ENCODE measurements around the gene TP53TG5. TPM values are rescaled to one million over a fixed set of nuclear protein-coding genes. Genes with fewer than 3 reads are reported as not detected.

The TP53TG5 gene
- total and polyA plus RNA-seq, 10 of the 15 experiments (the other 5 are each of a cell fraction or from before 2014, with no cell fraction given): 0.24 TPM; not detected in 9

DNA sequence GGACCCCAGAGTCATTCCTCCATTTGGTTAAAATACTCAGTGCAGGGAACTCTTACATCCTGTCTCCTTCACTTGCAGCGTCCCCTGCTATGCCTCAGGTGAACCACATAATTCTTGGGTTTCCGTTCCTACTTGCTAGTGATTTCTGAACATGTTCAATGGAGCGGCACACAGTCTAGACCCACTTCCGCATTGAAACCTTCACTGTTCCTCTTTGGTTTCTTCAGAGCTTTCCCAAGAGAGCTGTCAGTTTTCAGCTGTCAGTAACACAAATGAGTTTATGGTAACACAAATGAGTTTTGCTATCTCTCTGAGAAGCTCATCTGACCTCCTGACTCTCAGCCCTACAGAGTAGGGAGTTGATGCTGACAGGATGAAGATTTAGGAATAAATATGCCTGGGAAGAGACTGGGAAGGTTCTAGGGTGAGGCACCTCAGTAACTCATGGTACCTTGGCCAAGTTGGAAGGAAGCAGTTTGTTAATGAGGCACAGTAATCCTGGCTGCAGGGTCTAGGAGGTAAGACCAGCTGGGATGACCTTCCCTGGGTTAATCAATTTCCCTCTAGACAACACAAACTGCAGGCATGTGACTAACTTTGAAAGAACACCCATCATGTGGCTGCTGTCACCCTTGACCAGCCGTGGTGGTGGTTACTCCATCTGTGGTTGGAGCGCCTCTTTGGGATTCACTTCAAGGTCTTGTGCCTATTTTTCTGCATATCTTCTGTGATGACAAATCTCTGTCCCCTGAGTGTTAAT, 9.7 kb downstream of the TP53TG5 start (continued):
- TF ChIP-seq, protein P1, sequence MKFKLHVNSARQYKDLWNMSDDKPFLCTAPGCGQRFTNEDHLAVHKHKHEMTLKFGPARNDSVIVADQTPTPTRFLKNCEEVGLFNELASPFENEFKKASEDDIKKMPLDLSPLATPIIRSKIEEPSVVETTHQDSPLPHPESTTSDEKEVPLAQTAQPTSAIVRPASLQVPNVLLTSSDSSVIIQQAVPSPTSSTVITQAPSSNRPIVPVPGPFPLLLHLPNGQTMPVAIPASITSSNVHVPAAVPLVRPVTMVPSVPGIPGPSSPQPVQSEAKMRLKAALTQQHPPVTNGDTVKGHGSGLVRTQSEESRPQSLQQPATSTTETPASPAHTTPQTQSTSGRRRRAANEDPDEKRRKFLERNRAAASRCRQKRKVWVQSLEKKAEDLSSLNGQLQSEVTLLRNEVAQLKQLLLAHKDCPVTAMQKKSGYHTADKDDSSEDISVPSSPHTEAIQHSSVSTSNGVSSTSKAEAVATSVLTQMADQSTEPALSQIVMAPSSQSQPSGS (IDR thresholded peaks at IDR 0.05; ENCODE audit: low read length): peak; percentile 96
- peak; percentile 88 for TF ChIP-seq JUNB (IDR thresholded peaks at IDR 0.05)

DNA sequence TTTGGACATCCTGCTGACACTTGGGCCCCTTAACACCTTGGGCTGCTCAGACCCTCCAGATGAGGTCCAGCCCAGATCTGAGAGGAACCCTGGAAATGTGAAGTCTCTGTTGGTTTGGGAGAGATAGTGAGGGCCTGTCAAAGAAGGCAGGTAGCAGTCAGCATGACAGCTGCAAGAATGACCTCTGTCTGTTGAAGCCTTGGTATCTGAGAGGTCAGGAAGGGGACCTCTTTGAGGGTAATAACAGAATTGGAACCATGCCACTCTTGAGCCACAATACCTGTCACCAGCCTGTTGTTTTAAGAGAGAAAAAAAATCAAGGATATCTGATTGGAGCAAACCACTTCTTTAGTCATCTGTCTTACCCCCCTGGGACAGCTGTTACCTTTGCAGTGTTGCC, 11.0 kb downstream of the TP53TG5 start:
- H3K79me2 ChIP-seq (ENCODE audit: control insufficient read depth, insufficient read depth, low read length): peaks cover 7% of the 10 kb centered on the region
- TF ChIP-seq SMARCA5 (IDR thresholded peaks at IDR 0.05) (no peak), BMI1 (IDR thresholded peaks at IDR 0.05; ENCODE audit: borderline replicate concordance) (no peak), CHD1 (IDR thresholded peaks at IDR 0.05; ENCODE audit: low read depth, low read length) (no peak), POLR2AphosphoS2 (IDR thresholded peaks at IDR 0.05; ENCODE audit: low read depth, low read length) (no peak), ZNF217 (IDR thresholded peaks at IDR 0.05) (no peak), SREBF1 (IDR thresholded peaks at IDR 0.05; ENCODE audit: low read length) (no peak)
- no peaks in the 10 kb centered on the region for H3K27me3 ChIP-seq (replicated peaks in 1 of 2; ENCODE audit: control insufficient read depth in 2 of 2, insufficient read depth in 2 of 2, low read length in 1 of 2)
- RAD21 ChIA-PET (ENCODE audit: unreplicated experiment): interaction anchor here (1.2 to 17.6 kb wide), 4 partner anchors 20 to 70 kb away, joined by 3 to 394 read pairs (median 18); no protein-coding TSS in a partner anchor
- H3K9ac ChIP-seq (ENCODE audit: control insufficient read depth, insufficient read depth, low read length): no peak overlapping the region
- FAIRE-seq (no peak), ATAC-seq (no peak), DNase-seq (ENCODE audit: low read depth, low spot score) (no peak)
- no peak overlapping the region for H2AFZ ChIP-seq (ENCODE audit: control insufficient read depth, low read depth, low read length)
- peaks cover 37% of the 10 kb centered on the region for H3K4me1 ChIP-seq (ENCODE audit: control insufficient read depth, insufficient read depth, low read length)
- H4K20me1 ChIP-seq (ENCODE audit: control insufficient read depth, insufficient read depth): no peaks in the 10 kb centered on the region; the same call in 1 of the 2 replicates
- CTCF ChIA-PET: interaction anchor here (0.8 to 19.4 kb wide), 8 partner anchors 14 to 404 kb away, joined by 3 to 685 read pairs (median 16); partner anchors contain the start of gene PIGT
- no peaks in the 10 kb centered on the region; the same call in 2 of the 3 replicates for H3K9me3 ChIP-seq (replicated peaks; ENCODE audit: control insufficient read depth, insufficient read depth, low read length)
- no peak overlapping the region for H3K4me2 ChIP-seq (ENCODE audit: control insufficient read depth, insufficient read depth)
- H3K27ac ChIP-seq (ENCODE audit: control insufficient read depth, insufficient read depth): no peak overlapping the region
- BruUV-seq (replicated peaks): TSS peak; percentile 14
- peaks cover 6 to 7% of the 10 kb centered on the region in 2 experiments; a peak in 3 of 4 replicates for H3K36me3 ChIP-seq (ENCODE audit: control insufficient read depth in 2 of 2, insufficient read depth in 2 of 2, low read length in 1 of 2)
- H3K4me3 ChIP-seq: no peak overlapping the region
- in situ Hi-C loops (cut with MboI) (loop anchor here (5.0 to 10.0 kb wide), 2 partner anchors 50 to 748 kb away; partner anchors contain the start of genes CD40 and PIGT), intact Hi-C loops (cut with micrococcal nuclease; ENCODE audit: unreplicated experiment) (no loop called here)
- POLR2A ChIA-PET: interaction anchor here (1.2 to 2.9 kb wide), 4 partner anchors 20 to 69 kb away, joined by 3 to 12 read pairs (median 8); partner anchors contain the start of genes PIGT and SDC4
- SMC1A ChIA-PET (ENCODE audit: uncharacterized antibody, unreplicated experiment): interaction anchor here (0.8 to 19.8 kb wide), 5 partner anchors 10 to 404 kb away, joined by 3 to 440 read pairs (median 4); no protein-coding TSS in a partner anchor

All from GM12878 (cell line).